ENCODE results near the gene ZXDC. TPM values are rescaled to one million over a fixed set of nuclear protein-coding genes. Genes with fewer than 3 reads are reported as not detected.
A peak's percentile ranks its signal among the peaks of the same experiment; 100 is the strongest.

ZXDC gene
- total RNA-seq, 8 experiments from 2014 or later: 15.1 to 32.0 (median 24.2) TPM

DNA sequence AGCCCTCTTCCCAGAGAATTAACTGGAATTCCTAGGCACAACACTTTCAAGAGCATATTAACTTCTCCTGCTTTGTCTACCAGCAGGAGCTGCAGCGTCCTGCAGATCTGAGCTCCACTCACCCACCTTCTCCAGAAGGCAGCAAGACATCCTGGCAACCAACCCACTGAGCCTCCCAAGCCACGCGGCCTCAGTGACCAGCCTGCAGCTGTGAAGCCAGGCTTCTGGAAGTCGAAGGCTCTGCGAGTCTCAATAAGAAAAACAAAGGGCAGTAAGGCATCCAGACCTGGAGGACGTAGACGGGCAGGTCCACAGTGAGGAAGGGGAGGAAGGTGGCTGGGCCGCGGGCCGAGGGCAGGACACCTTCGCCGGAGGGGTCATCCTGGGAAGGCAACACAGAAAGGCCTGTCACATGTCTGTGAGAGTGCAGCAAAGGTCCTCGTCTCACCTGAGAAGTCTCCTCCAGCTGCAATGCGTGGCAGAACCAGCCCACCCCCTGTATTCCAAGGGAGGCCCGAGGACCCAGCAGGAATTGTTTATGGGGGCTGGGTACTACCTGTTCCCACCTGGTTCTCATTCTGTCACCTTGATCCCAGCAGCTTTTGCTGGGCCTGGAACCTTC, 36.2 kb downstream of the ZXDC start:
- ATAC-seq (replicated peaks in 6 of 8): no peak
- Histone ChIP-seq H3K4me1 (replicated peaks in 1 of 2) (no peaks in the 10 kb centered on the region), H3K27ac (no peak overlapping the region), H3K4me3 (no peak overlapping the region)
- in situ Hi-C loops (cut with MboI; ENCODE audit: low pct_unique_long_range_greater_than_20kb in 2 of 9, low sequenced_read_pairs in 9 of 9, unreplicated experiment in 9 of 9): no loop called here
- 66 to 100% (median 80%) methylated on average over 2 to 5 of the region's 15 CpGs; no CpG with 5 or more reads in 5 of the 10 experiments for WGBS, 10 experiments

DNA sequence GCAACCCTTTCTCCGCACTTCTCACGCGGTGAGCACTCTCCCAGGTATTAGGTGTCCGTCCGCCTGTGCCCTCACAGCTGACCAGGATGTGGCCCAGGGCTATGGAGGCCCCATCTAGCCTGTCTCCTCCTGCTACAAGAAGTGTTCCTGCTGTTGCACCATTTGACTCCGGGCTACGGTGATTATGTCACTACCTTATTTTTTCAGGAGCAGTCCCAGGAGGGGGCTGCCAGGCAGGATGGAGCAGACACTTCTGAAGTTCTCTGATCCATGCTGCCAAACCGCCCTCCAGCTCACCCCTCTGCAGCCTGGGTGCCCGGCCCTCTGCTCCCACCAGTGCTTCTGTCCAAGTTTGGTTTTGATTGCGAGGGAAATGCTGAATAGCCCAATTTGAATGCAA, 36.9 kb downstream of the ZXDC start:
- Histone ChIP-seq H3K27ac (no peak overlapping the region), H3K4me3 (no peak overlapping the region), H3K4me1 (replicated peaks in 1 of 2) (no peaks in the 10 kb centered on the region)
- 67 to 100% (median 87%) methylated on average over 1 to 8 of the region's 10 CpGs; no CpG with 5 or more reads in 1 of the 10 experiments for WGBS, 10 experiments
- in situ Hi-C loops (cut with MboI; ENCODE audit: low pct_unique_long_range_greater_than_20kb in 2 of 9, low sequenced_read_pairs in 9 of 9, unreplicated experiment in 9 of 9): no loop called here
- no peak for ATAC-seq (replicated peaks in 6 of 8)

GRCh38 chr3:126438186-126438585, 37.5 kb downstream of the ZXDC start:
- in situ Hi-C loops (cut with MboI; ENCODE audit: low pct_unique_long_range_greater_than_20kb in 2 of 9, low sequenced_read_pairs in 9 of 9, unreplicated experiment in 9 of 9): no loop called here
- Histone ChIP-seq H3K4me1 (replicated peaks in 1 of 2) (no peaks in the 10 kb centered on the region), H3K27ac (no peak overlapping the region), H3K4me3 (no peak overlapping the region)
- ATAC-seq (replicated peaks in 6 of 8): no peak
- WGBS, 10 experiments: 47 to 100% (median 75%) methylated on average over 1 to 5 of the region's 8 CpGs; no CpG with 5 or more reads in 4 of the 10 experiments

DNA sequence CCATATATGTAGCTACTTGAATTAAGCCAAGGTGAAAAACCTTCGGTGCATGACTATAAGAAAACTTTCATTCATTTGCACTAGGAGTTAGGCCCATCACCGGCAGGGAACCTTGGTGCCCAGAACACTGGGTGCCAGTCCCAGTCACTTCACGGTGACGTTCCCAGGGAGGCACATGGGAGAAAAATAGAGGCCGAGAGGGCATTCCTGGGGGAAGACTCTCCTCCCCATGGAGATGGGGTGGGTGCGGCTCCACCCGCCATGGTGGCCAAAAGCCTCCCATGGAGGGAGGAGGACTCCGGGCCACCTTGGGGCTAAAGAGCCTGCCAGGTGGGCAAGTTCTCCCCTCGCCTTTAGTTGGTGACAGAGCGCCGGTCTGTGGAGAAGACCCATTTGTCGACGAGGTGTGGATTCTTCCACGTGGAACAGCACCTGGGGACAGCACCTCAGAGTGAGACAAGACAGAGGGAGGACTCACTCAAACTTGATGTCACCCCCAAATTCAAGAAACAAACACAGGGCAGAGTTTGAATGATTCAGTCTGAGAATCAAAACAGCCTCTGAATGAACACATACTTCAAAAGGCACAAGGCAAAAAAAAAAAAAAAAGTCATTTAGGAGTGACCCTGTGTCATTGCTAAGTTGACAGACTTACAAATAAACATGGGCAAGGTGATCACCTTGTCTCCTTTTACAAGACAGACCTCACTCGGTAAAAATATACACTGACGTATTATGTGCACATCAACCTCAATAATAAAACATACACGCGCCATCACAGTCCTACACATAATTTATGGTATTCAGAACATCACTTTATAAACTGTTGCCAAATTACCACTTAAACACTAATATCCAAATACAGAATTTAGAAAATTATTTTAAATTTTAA, 38.6 kb downstream of the ZXDC start:
- Histone ChIP-seq H3K4me3 (no peak overlapping the region), H3K4me1 (replicated peaks in 1 of 2) (no peaks in the 10 kb centered on the region), H3K27ac (no peak overlapping the region)
- 96 to 100% (median 100%) methylated on average over 1 to 8 of the region's 18 CpGs for WGBS, 10 experiments
- in situ Hi-C loops (cut with MboI; ENCODE audit: low pct_unique_long_range_greater_than_20kb in 2 of 9, low sequenced_read_pairs in 9 of 9, unreplicated experiment in 9 of 9): no loop called here
- ATAC-seq (replicated peaks in 6 of 8): no peak

DNA sequence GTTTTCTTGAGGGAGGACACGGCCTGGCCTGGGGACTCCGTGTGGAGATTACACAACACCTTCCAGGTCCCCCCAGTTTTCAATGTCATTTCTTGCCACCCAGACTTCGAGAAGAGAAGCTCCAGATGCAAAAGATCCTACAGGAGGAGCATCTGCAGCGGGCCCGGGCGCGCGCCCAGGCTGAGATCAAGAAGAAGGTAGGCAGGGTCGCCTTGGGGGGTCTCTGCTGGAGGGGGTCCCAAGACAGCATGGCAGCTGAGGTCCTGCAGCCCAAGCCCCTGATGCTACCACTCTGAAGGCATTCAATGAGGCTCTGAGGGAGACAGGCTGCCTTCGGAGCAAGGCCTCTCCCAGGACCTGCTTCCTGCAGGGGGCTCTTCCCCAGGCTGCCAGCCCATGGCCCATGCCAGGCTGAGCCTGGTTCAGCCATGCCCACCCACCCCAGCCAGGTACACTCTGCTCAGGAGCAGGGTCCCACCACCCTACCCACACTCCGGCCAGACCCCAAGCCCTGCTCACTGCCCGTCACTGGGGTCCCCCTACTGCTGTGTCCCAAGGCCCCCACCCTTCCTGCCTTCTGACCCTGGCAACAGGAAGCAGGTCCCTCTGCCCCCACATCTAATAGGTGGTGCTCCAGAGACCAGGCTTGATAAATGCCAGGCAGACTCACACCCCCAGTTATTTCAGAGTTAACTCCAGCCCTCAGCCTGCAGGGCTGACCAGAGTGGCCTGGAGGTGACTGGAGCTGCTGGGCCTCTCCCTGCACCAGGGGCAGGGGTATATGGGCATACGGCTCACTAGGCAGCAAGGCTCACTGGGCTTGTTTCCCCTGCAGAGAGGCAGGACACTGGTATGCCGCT, 40.0 kb downstream of the ZXDC start:
- in situ Hi-C loops (cut with MboI; ENCODE audit: low pct_unique_long_range_greater_than_20kb in 2 of 9, low sequenced_read_pairs in 9 of 9, unreplicated experiment in 9 of 9): no loop called here
- 69 to 100% (median 85%) methylated on average over 1 to 5 of the region's 14 CpGs; no CpG with 5 or more reads in 4 of the 10 experiments for WGBS, 10 experiments
- Histone ChIP-seq H3K27ac (no peak overlapping the region), H3K4me3 (no peak overlapping the region), H3K4me1 (replicated peaks in 1 of 2) (no peaks in the 10 kb centered on the region)
- no peak for ATAC-seq (replicated peaks in 6 of 8)

GRCh38 chr3:126434931-126435411, 40.7 kb downstream of the ZXDC start:
- ATAC-seq (replicated peaks in 6 of 8): no peak
- in situ Hi-C loops (cut with MboI; ENCODE audit: low pct_unique_long_range_greater_than_20kb in 2 of 9, low sequenced_read_pairs in 9 of 9, unreplicated experiment in 9 of 9): no loop called here
- Histone ChIP-seq H3K4me1 (replicated peaks in 1 of 2) (no peaks in the 10 kb centered on the region), H3K27ac (no peak overlapping the region), H3K4me3 (no peak overlapping the region)
- 60 to 97% (median 86%) methylated on average over 1 to 6 of the region's 8 CpGs; no CpG with 5 or more reads in 4 of the 10 experiments for WGBS, 10 experiments

- Histone ChIP-seq H3K4me3 (no peak overlapping the region), H3K27ac (no peak overlapping the region), H3K4me1 (replicated peaks in 1 of 2) (no peaks in the 10 kb centered on the region)
- in situ Hi-C loops (cut with MboI; ENCODE audit: low pct_unique_long_range_greater_than_20kb in 2 of 9, low sequenced_read_pairs in 9 of 9, unreplicated experiment in 9 of 9): no loop called here
- 90 to 92% methylated on average over 2 to 4 of the region's 6 CpGs; no CpG with 5 or more reads in 8 of the 10 experiments for WGBS, 10 experiments
- no peak for ATAC-seq (replicated peaks in 6 of 8)
Measured at GRCh38 chr3:126434264-126434590, 41.5 kb downstream of the ZXDC start.

- WGBS, 10 experiments: 80 to 100% (median 95%) methylated on average over 2 to 6 of the region's 13 CpGs; no CpG with 5 or more reads in 5 of the 10 experiments
- Histone ChIP-seq H3K27ac (no peak overlapping the region), H3K4me1 (replicated peaks in 1 of 2) (no peaks in the 10 kb centered on the region), H3K4me3 (no peak overlapping the region)
- in situ Hi-C loops (cut with MboI; ENCODE audit: low pct_unique_long_range_greater_than_20kb in 2 of 9, low sequenced_read_pairs in 9 of 9, unreplicated experiment in 9 of 9): no loop called here
- peak in 1 of 8 experiments; percentile 19 for ATAC-seq (replicated peaks in 6 of 8)
Measured at GRCh38 chr3:126433496-126434263, 42.0 kb downstream of the ZXDC start.

- Histone ChIP-seq H3K4me3 (no peak overlapping the region), H3K27ac (no peak overlapping the region), H3K4me1 (replicated peaks in 1 of 2) (no peaks in the 10 kb centered on the region)
- in situ Hi-C loops (cut with MboI; ENCODE audit: low pct_unique_long_range_greater_than_20kb in 2 of 9, low sequenced_read_pairs in 9 of 9, unreplicated experiment in 9 of 9): no loop called here
- ATAC-seq (replicated peaks in 6 of 8): peak in 1 of 8 experiments; percentile 32
- 85 to 100% (median 100%) methylated on average over 1 to 4 of the region's 6 CpGs; no CpG with 5 or more reads in 7 of the 10 experiments for WGBS, 10 experiments
Measured at GRCh38 chr3:126433105-126433430, 42.6 kb downstream of the ZXDC start.

GRCh38 chr3:126432361-126433104, 43.2 kb downstream of the ZXDC start:
- Histone ChIP-seq H3K4me1 (replicated peaks in 1 of 2) (no peaks in the 10 kb centered on the region), H3K27ac (no peak overlapping the region), H3K4me3 (no peak overlapping the region)
- 34 to 100% (median 93%) methylated on average over 1 to 4 of the region's 4 CpGs for WGBS, 10 experiments
- peak in 2 of 8 experiments; percentile 69 to 79 for ATAC-seq (replicated peaks in 6 of 8)
- in situ Hi-C loops (cut with MboI; ENCODE audit: low pct_unique_long_range_greater_than_20kb in 2 of 9, low sequenced_read_pairs in 9 of 9, unreplicated experiment in 9 of 9): no loop called here

- ATAC-seq (replicated peaks in 6 of 8): no peak
- Histone ChIP-seq H3K4me3 (no peak overlapping the region), H3K4me1 (replicated peaks in 1 of 2) (no peaks in the 10 kb centered on the region), H3K27ac (no peak overlapping the region)
- in situ Hi-C loops (cut with MboI; ENCODE audit: low pct_unique_long_range_greater_than_20kb in 2 of 9, low sequenced_read_pairs in 9 of 9, unreplicated experiment in 9 of 9): no loop called here
- WGBS, 10 experiments: 67 to 100% (median 88%) methylated on average over 1 of the region's 1 CpG; no CpG with 5 or more reads in 7 of the 10 experiments
Measured at GRCh38 chr3:126431103-126431534, 44.6 kb downstream of the ZXDC start.

DNA sequence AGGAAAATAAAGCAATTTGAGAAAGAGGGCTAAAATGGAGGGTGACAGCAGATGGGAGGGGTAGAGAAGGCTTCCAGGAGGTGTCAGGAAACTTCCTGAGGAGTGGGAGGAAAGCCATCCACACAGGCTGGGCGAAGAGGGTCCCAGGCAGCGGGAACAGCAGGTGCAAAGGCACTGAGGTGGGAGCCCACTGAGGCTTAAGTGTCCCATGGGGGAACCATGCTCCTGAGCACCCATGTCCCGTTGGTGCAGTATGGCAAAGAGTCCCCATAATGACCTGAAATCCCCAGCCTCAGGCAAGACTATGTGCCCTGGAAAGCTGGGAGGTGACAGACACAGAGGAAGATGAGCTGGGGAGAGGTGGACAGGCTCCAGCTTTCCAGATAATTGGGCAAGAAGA, 50.9 kb downstream of the ZXDC start:
- WGBS, 10 experiments: 0 to 83% methylated on average over 1 of the region's 3 CpGs; no CpG with 5 or more reads in 8 of the 10 experiments
- no peak overlapping the region for H3K27ac ChIP-seq
- ATAC-seq (replicated peaks in 6 of 8): no peak
- no peaks in the 10 kb centered on the region for H3K4me1 ChIP-seq (replicated peaks in 1 of 2)
- H3K4me3 ChIP-seq: no peak overlapping the region
- in situ Hi-C loops (cut with MboI; ENCODE audit: low pct_unique_long_range_greater_than_20kb in 2 of 9, low sequenced_read_pairs in 9 of 9, unreplicated experiment in 9 of 9): no loop called here

Data from motor neuron (in vitro differentiated cells).